ENCODE data around the gene CDC42EP3.

CDC42EP3 gene

DNA sequence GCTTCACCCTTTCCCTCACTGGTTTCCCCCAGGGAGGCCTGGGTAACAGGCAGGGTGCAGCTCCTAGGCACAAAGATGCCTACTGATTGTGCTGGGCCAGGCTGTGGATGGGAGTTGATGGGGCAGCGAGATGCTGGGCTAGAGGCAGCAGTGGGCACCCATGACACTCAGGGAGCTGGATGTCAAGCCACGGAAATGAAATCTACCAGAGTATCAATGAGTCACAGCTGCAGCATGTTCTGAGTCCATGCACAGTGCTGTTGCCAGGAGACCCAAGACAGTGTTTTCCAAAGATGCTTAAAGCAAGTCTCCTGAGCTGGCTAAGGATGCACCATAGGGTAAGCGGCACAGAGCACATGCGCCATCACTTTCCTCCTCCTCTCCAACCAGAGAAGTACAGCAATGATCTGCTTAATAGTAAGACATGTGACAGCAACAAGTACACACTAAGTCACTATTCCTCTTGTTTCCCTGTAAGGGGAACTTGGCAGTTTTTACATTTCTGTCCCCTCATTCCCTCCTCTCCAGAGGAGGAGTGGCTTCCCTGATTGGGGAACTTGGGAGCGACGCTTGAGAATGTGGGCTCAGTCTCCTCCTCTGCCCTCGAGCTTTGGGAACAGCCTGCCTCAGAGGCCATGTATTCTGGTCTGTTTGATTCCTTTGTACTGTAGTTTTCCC lies 57.2 kb downstream of the CDC42EP3 start:
- no peak for DNase-seq

DNA sequence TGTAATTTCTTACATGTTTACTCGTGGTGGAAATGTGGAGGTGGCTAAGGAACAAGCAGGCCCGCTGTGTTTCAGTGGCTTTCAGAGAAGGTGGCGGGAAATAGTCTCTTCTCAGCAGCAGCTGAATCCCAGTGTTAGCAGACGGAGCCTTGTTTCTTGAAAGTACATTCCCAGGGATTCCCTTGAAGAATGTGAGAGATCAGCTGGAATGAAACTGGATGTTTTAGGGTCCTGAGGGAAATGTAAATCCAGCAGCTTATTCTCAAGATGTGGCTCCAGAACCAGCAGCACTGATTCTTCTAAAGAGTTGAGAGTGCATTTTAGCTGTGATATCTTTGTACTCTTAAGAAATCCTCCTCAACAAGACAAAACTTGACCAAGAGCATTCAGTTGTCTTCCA lies 59.1 kb downstream of the CDC42EP3 start:
- DNase-seq: no peak

DNA sequence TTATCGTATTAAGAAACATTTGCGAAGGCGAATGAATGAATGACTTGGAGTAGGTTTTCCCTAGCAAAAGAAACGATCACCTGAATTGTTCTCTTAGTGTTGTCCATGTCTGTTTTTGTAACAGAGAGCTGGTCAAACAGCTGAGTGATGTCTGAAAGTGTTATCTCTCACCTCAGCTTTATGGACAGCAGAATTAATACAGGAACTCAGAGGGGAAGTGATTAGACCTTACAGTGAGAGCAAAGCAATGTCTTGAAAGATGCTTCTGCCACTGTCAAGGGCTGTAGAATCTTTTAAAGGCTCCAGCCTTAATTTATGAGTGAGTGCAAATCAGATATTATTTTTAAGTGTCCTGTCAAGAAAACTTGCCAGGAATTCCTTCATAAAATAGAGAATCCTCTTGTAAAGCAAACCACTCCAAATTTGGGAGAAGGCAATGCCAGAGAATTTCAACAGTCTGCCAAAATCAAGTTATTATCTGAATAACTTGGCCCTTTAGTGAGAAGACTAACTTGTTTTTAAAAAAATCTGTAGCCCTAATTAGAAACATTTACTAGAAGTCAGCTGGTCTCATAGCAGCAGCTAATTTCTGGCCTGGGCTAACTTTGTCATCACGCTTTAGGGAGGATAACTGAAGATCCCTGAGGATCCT lies 60.7 kb downstream of the CDC42EP3 start:
- no peak for DNase-seq

DNA sequence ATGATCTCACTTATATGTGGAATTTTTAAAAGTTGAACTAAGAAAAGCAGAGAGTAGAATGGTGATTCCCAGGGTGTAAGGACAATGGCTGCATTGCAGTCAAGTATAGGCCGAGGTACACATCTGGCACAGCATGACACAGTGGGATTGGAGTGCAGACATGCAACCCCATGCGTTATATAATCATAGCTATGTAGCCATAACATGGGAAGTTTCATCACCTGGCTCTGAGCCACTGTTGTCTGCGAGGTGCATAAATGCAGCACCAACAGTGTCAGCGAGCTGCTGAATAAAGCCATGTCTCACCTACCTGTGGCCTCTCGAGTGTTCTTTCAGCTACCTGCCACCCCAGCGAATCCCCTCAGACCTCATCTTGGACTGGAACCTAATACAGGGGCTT lies 61.7 kb downstream of the CDC42EP3 start:
- DNase-seq: no peak

DNA sequence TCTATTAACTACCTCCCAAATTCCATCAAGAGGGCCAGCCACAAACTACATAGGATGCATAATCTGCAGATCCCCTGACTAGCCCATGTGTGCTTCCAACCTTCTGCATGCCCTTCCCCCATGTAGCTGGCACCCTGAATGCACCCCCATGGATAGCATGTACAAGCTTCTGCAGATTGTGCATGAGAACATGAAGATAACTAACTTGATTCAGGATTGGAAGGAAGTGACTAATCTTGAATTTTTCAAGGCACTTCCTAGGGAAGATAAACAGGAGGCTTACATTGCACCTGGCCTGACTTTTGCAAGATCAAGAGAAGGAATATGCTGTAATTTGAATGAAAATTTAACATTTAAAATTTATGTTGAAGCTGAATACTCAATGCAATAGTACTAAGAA lies 66.7 kb downstream of the CDC42EP3 start:
- no peak for DNase-seq

DNA sequence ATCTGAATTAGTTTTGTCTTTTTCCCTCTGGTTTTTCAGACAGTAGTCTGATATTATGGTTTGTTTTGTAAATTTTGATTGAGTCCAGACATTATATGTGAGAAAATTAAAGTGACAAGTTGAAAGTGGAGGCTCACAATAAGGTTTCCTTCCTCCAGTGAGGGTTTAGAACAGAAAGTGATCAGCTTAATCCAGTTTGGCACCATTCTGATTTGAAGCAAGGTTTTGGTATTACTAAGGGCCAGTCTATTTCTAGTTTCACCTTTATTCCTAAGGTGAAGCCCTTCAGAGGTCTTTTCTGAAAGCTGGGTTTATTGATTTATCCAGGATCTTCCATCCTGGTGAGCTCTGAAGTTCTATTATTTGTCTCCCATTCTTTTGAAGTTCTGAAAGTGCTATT lies 68.7 kb downstream of the CDC42EP3 start:
- no peak for DNase-seq

DNA sequence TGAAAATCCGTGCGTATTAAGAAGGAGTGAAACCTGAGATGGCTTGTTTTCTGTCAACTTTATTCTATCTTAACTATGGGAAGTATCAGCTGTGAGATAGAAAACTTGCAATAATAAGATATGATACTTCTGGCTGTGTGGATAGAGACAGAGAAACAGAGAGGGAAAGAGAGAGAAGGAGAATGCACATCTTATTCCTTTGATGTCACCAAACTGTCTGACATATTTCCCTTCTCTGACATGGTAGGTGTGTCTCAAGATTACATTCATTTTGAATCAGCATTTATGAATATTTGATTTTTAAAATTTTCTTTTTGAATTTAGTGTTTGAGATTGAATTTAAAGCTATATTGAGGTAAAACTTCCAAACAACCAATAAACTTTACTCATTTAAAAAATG lies 69.4 kb downstream of the CDC42EP3 start:
- DNase-seq: no peak

DNA sequence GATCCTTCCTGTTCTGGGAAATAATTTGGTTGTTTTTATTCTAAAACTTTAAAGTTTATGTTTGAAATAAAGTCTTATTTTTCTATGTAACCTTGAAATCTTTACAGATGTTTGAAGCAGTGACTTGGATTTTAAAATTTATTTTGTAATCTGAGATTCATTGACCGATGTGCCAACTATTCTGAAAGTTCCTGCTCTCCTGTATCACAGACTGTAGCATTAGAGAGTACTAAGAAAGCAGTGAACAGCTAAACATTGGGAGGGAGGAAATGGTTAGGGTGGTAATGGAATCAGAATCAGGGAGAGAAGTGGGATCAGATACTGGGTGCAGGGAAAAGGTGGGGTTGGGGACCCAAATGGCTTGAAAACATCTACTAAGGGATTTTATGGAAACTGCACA lies 69.9 kb downstream of the CDC42EP3 start:
- no peak for DNase-seq

DNA sequence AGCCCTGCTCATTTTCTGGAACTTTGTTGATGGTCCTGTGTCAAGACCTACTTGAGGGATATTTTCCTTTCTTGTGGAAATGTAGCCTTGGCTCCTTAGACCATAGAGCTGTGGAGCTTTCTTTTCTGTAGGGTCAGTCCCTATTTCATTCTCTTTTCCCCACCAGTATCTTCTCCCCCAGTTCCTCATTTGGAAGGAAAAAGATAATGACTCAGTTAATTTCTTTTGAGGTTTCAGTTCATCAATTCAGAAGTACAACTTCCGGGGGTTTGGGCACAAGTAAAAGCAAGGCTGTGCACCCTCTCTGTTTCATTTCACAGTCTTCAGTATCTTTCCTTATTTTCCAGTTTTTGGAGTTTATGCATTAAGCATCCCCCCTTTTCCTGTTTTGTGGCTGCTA lies 70.7 kb downstream of the CDC42EP3 start:
- no peak for DNase-seq

DNA sequence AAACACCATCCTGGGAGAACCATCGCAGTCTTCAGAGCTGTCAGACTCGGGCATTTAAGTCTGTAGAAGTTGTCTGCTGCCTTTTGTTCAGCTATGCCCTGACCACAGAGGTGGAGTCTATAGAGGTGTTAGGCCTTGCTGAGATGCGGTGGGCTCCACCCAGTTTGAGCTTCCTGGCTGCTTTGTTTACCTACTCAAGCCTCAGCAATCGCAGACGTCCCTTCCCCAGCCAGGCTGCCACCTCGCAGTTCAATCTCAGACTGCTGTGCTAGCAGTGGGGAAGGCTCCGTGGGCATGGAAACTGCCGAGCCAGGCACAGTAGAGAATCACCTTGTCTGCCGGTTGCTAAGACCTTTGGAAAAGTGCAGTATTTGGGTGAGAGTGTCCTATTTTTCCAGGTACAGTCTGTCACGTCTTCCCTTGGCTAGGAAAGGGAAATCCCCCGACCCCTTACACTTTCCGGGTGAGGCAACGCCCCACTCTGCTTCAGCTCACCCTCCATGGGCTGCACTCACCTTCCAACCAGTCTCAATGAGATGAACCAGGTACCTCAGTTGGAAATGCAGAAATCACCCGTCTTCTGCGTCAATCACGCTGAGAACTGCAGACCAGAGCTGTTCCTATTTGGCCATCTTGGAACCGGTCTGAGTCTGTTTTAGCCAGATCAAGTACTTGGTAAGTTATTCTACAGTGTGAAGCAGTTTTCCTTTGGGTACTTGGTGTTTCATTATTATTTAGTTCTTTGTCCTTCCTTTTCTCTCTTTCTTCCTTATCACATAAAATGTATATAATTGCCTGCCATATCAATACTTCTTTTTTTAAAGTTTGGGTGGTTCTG lies 71.5 kb downstream of the CDC42EP3 start:
- DNase-seq: no peak

DNA sequence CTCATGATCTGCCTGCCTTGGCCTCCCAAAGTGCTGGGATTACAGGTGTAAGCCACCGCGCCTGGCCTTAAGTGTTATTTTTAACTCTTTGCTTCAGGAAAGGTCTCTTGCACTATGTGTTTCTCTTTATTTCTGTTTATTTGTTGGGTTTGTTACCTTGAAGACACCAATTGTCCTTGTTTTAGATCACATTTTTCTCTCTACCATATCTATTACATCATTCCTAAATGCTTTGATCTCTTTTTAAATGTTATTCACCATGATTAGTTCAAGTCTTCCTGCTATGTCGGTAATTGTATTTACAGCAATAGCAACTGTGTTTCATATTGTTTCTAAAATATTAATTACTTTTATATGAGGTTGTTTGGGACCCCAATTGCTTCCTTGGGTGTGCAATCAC lies 77.7 kb downstream of the CDC42EP3 start:
- DNase-seq: no peak

DNA sequence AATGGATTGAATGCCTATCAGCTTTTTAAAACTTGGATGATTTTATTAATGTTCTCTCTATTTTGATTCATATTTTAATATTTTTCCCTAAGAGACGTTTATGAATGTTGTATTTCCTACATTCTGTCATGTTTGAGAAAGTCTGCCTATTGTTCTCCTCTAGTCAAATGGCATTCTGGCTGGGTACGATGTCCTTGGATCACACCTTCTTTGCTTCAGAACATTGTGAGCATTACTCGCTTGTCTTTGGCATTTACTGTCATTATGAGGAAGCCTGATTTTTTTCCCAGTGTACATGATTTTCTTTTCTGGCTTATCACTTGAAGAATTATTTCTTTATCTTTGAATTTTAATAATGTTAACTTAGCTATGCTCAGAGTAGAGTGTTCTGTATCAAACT lies 78.4 kb downstream of the CDC42EP3 start:
- DNase-seq: no peak

All from NCI-H1048 (cell line).